Mesendoderm (in vitro differentiated cells): ENCODE measurements around the gene SPACA5.

Experiments used
- DNase-seq: peaks from one replicate; pipeline ENCODE4 v3.0.0; 2013
- H2AK5ac ChIP-seq: 2 replicates; pipeline ENCODE4 v1.6.1; 2013; ENCODE audit warnings: low read length, inconsistent platforms
- H2BK120ac ChIP-seq: 2 replicates; pipeline ENCODE4 v1.6.1; 2013; ENCODE audit warnings: low read depth, mild to moderate bottlenecking, low read length, moderate library complexity, mixed read lengths
- H2BK15ac ChIP-seq: replicated peaks from 2 replicates; pipeline ENCODE4 v1.6.1; 2013; ENCODE audit warnings: low read depth, mild to moderate bottlenecking, moderate library complexity
- H2BK5ac ChIP-seq: 2 replicates; pipeline ENCODE4 v1.6.1; 2013; ENCODE audit warnings: low read length, inconsistent platforms
- H3K18ac ChIP-seq: 2 replicates; pipeline ENCODE4 v1.6.1; 2013; ENCODE audit warnings: mild to moderate bottlenecking, low read length, mixed read lengths
- H3K23ac ChIP-seq: one replicate; pipeline ENCODE4 v1.6.1; 2013; ENCODE audit warnings: low read length
- H3K27ac ChIP-seq: 2 replicates; pipeline ENCODE4 v1.5.1; 2013; ENCODE audit warnings: low read depth, mild to moderate bottlenecking, inconsistent platforms, low read length, moderate library complexity
- H3K27me3 ChIP-seq: 2 replicates; pipeline ENCODE4 v1.6.1; 2013; ENCODE audit warnings: low read length, control low read depth, mild to moderate bottlenecking, inconsistent platforms; ENCODE audit not compliant: insufficient read depth, poor library complexity
- H3K36me3 ChIP-seq: 2 replicates; pipeline ENCODE4 v1.6.1; 2013; ENCODE audit warnings: low read length, inconsistent platforms; ENCODE audit not compliant: control insufficient read depth, insufficient read depth
- H3K4ac ChIP-seq: one replicate; pipeline ENCODE4 v1.6.1; 2013; ENCODE audit warnings: low read depth, mild to moderate bottlenecking, low read length, moderate library complexity
- H3K4me1 ChIP-seq: 2 replicates; pipeline ENCODE4 v1.6.1; 2013; ENCODE audit warnings: low read depth, low read length, inconsistent platforms; ENCODE audit not compliant: control insufficient read depth
- H3K4me2 ChIP-seq: 2 replicates; pipeline ENCODE4 v1.6.1; 2013; ENCODE audit warnings: low read length
- H3K4me3 ChIP-seq: 2 replicates; pipeline ENCODE4 v1.5.1; 2013; ENCODE audit warnings: mild to moderate bottlenecking, low read length
- H3K56ac ChIP-seq: one replicate; pipeline ENCODE4 v1.6.1; 2013; ENCODE audit warnings: low read length
- H3K79me1 ChIP-seq: 2 replicates; pipeline ENCODE4 v1.6.1; 2013; ENCODE audit warnings: low read length, inconsistent platforms
- H3K79me2 ChIP-seq: 2 replicates; pipeline ENCODE4 v1.6.1; 2013; ENCODE audit warnings: mild to moderate bottlenecking, low read length; ENCODE audit not compliant: control insufficient read depth, insufficient read depth
- H3K9ac ChIP-seq: 2 replicates; pipeline ENCODE4 v1.6.1; 2013; ENCODE audit warnings: low read length, inconsistent platforms
- H4K5ac ChIP-seq: one replicate; pipeline ENCODE4 v1.6.1; 2013; ENCODE audit warnings: low read length
- H4K8ac ChIP-seq: one replicate; pipeline ENCODE4 v1.6.1; 2013; ENCODE audit warnings: low read depth, mild to moderate bottlenecking, control low read depth, low read length, moderate library complexity
- WGBS: extraction: QIAGEN DNeasy Blood & Tissue Kit; methylation state at CpG from one replicate; pipeline ENCODE4 v1.1.7; 2013; ENCODE audit warnings: low lambda C conversion rate, missing lambda C conversion rate; ENCODE audit not compliant: insufficient coverage; ENCODE audit errors: extremely low coverage; 5-methylcytosine and 5-hydroxymethylcytosine counted together

The SPACA5 gene

GRCh38 chrX:48035891-48036290, 29.1 kb downstream of the SPACA5 start:
- Histone ChIP-seq H4K5ac (no peak overlapping the region), H3K27ac (no peak overlapping the region), H2BK120ac (no peak overlapping the region), H3K4me3 (no peak overlapping the region), H3K56ac (no peak overlapping the region), H3K36me3 (no peaks in the 10 kb centered on the region), H3K27me3 (no peaks in the 10 kb centered on the region), H3K4me2 (no peak overlapping the region), H3K18ac (no peak overlapping the region), H2BK15ac (no peak overlapping the region), H3K79me2 (no peaks in the 10 kb centered on the region), H2AK5ac (no peak overlapping the region), H2BK5ac (no peak overlapping the region), H3K79me1 (no peaks in the 10 kb centered on the region), H3K23ac (no peak overlapping the region), H3K9ac (no peak overlapping the region), H3K4me1 (no peaks in the 10 kb centered on the region), H4K8ac (no peak overlapping the region), H3K4ac (no peak overlapping the region)
- WGBS: no CpG with 5 or more reads among the region's 4 CpGs
- no peak for DNase-seq

GRCh38 chrX:48043056-48043455, 36.3 kb downstream of the SPACA5 start:
- peak overlapping the region; percentile 66 for H3K27ac ChIP-seq
- H3K18ac ChIP-seq: no peak overlapping the region
- no peak overlapping the region for H3K56ac ChIP-seq
- no peak overlapping the region for H3K4ac ChIP-seq
- H3K27me3 ChIP-seq: no peaks in the 10 kb centered on the region
- no peak overlapping the region for H2BK15ac ChIP-seq
- H3K79me2 ChIP-seq: no peaks in the 10 kb centered on the region
- WGBS: no CpG with 5 or more reads among the region's 4 CpGs
- H3K4me1 ChIP-seq: no peaks in the 10 kb centered on the region
- no peak overlapping the region for H4K8ac ChIP-seq
- H3K23ac ChIP-seq: no peak overlapping the region
- H2AK5ac ChIP-seq: no peak overlapping the region
- no peak overlapping the region for H2BK5ac ChIP-seq
- H3K4me3 ChIP-seq: no peak overlapping the region
- H3K36me3 ChIP-seq: no peaks in the 10 kb centered on the region
- no peak overlapping the region for H3K4me2 ChIP-seq
- DNase-seq: peak; percentile 91
- H3K9ac ChIP-seq: no peak overlapping the region
- H4K5ac ChIP-seq: no peak overlapping the region
- no peak overlapping the region for H2BK120ac ChIP-seq
- no peaks in the 10 kb centered on the region for H3K79me1 ChIP-seq

- Histone ChIP-seq H3K4ac (peak overlapping the region; percentile 52), H3K4me2 (no peak overlapping the region), H3K79me1 (no peaks in the 10 kb centered on the region), H3K27me3 (no peaks in the 10 kb centered on the region), H3K79me2 (no peaks in the 10 kb centered on the region), H4K8ac (no peak overlapping the region), H3K9ac (no peak overlapping the region), H3K23ac (no peak overlapping the region), H3K4me3 (no peak overlapping the region), H3K18ac (no peak overlapping the region), H2AK5ac (no peak overlapping the region), H2BK120ac (no peak overlapping the region), H3K4me1 (no peaks in the 10 kb centered on the region), H2BK5ac (peak overlapping the region; percentile 41), H4K5ac (no peak overlapping the region), H3K56ac (peak overlapping the region; percentile 60), H3K27ac (peak overlapping the region; percentile 51), H3K36me3 (no peaks in the 10 kb centered on the region), H2BK15ac (no peak overlapping the region)
- DNase-seq: peak; percentile 79
- no CpG with 5 or more reads among the region's 8 CpGs for WGBS
These were observed 38.9 kb downstream of the SPACA5 start for GRCh38 chrX:48045410-48046311.

- H2BK15ac ChIP-seq: no peak overlapping the region
- H3K79me1 ChIP-seq: no peaks in the 10 kb centered on the region
- H2BK5ac ChIP-seq: no peak overlapping the region
- H2AK5ac ChIP-seq: no peak overlapping the region
- H3K79me2 ChIP-seq: no peaks in the 10 kb centered on the region
- DNase-seq: no peak
- no peak overlapping the region for H3K56ac ChIP-seq
- no CpG with 5 or more reads among the region's 5 CpGs for WGBS
- H3K9ac ChIP-seq: no peak overlapping the region
- no peak overlapping the region for H3K4ac ChIP-seq
- H3K27me3 ChIP-seq: no peaks in the 10 kb centered on the region
- H3K4me3 ChIP-seq: no peak overlapping the region
- H3K36me3 ChIP-seq: no peaks in the 10 kb centered on the region
- no peak overlapping the region for H2BK120ac ChIP-seq
- H3K4me2 ChIP-seq: no peak overlapping the region
- H3K23ac ChIP-seq: no peak overlapping the region
- no peaks in the 10 kb centered on the region for H3K4me1 ChIP-seq
- H4K5ac ChIP-seq: no peak overlapping the region
- no peak overlapping the region for H3K27ac ChIP-seq
- H3K18ac ChIP-seq: no peak overlapping the region
- no peak overlapping the region for H4K8ac ChIP-seq
These were observed 40.1 kb downstream of the SPACA5 start for GRCh38 chrX:48046846-48047245.

- Histone ChIP-seq H3K56ac (no peak overlapping the region), H3K79me2 (no peaks in the 10 kb centered on the region), H3K27ac (no peak overlapping the region), H2BK15ac (no peak overlapping the region), H4K8ac (no peak overlapping the region), H3K36me3 (no peaks in the 10 kb centered on the region), H4K5ac (no peak overlapping the region), H3K23ac (no peak overlapping the region), H2BK5ac (no peak overlapping the region), H3K18ac (no peak overlapping the region), H2AK5ac (no peak overlapping the region), H3K4me1 (no peaks in the 10 kb centered on the region), H2BK120ac (no peak overlapping the region), H3K4me3 (no peak overlapping the region), H3K4ac (no peak overlapping the region), H3K9ac (no peak overlapping the region), H3K79me1 (no peaks in the 10 kb centered on the region), H3K27me3 (no peaks in the 10 kb centered on the region), H3K4me2 (no peak overlapping the region)
- DNase-seq: no peak
- WGBS: no CpG with 5 or more reads among the region's 2 CpGs
These were observed 52.0 kb downstream of the SPACA5 start for GRCh38 chrX:48058621-48059295.
